HFF-Myc (cell line): ENCODE results near the gene RNU6-8.

Experiments used
- DNase-seq: peaks from one replicate; pipeline ENCODE4 v3.0.0-alpha.2; 2011; ENCODE audit warnings: low read depth; ENCODE audit errors: extremely low read depth
- H3K4me3 ChIP-seq: replicated peaks from 2 replicates; pipeline ENCODE4 v1.5.1; 2011; ENCODE audit warnings: low read depth, mild to moderate bottlenecking, control low read depth, low read length
- CTCF ChIP-seq: IDR thresholded peaks from 2 replicates; pipeline ENCODE4 v1.5.1; 2012; ENCODE audit warnings: mild to moderate bottlenecking, low read depth, low read length, control low read depth; ENCODE audit errors: missing control alignments

RNU6-8 gene

GRCh38 chr14:32202998-32203882, at the start of gene RNU6-8:
TSS of gene RNU6-8 (minus strand) at chr14:32203269.
- H3K4me3 ChIP-seq = peak within 1 kb of the TSS; percentile 68
- DNase-seq = peak; percentile 53
- no peak for TF ChIP-seq CTCF

- peak; percentile 85 for TF ChIP-seq CTCF
- peak; percentile 62 for DNase-seq
These were observed 49.1 kb upstream of the RNU6-8 start for GRCh38 chr14:32252030-32252670.

GRCh38 chr14:32251530-32251929, 48.5 kb upstream of the RNU6-8 start:
- TF ChIP-seq CTCF = no peak
- DNase-seq = no peak
- H3K4me3 ChIP-seq = no peak overlapping the region

More at GRCh38 chr14:32252030-32252670, 49.1 kb upstream of the RNU6-8 start:
- no peak overlapping the region for H3K4me3 ChIP-seq

GRCh38 chr14:32250681-32251080, 47.6 kb upstream of the RNU6-8 start:
- no peak for DNase-seq
- TF ChIP-seq CTCF = no peak

GRCh38 chr14:32249780-32250179, 46.7 kb upstream of the RNU6-8 start:
- H3K4me3 ChIP-seq = no peak overlapping the region
- no peak for DNase-seq
- no peak for TF ChIP-seq CTCF

More at GRCh38 chr14:32250681-32251080, 47.6 kb upstream of the RNU6-8 start:
- H3K4me3 ChIP-seq = no peak overlapping the region

- no peak for DNase-seq
- no peak for TF ChIP-seq CTCF
- no peak overlapping the region for H3K4me3 ChIP-seq
These were observed 46.3 kb upstream of the RNU6-8 start for GRCh38 chr14:32249371-32249770.
